GM23338 (cell line): ENCODE results near the gene TMEM51. TPM values are rescaled to one million over a fixed set of nuclear protein-coding genes. Genes with fewer than 3 reads are reported as not detected.
A peak's percentile ranks its signal among the peaks of the same experiment; 100 is the strongest.

ENCODE experiments used
- ATAC-seq: fragments of 200-7000 bp; cut with Tn5 transposase; 3 replicates; pipeline ENCODE4 v1.9.1; 2020
- DNase-seq: peaks from one replicate; pipeline ENCODE4 v3.0.0-alpha.2; 2015; ENCODE audit warnings: low spot score
- H2AFZ ChIP-seq: fragments of 200-600 bp; sonication (generic); 2 replicates; pipeline ENCODE4 v1.8.0; 2016; ENCODE audit warnings: antibody characterized with exemption, mild to moderate bottlenecking, moderate library complexity
- H3F3A ChIP-seq: fragments of 200-600 bp; sonication (generic); replicated peaks from 2 replicates; pipeline ENCODE4 v1.8.0; 2017; ENCODE audit warnings: antibody characterized with exemption, mixed run types, low read depth
- H3K27ac ChIP-seq: fragments of 200-600 bp; sonication (generic); 2 replicates; pipeline ENCODE4 v1.6.1; 2016; ENCODE audit warnings: low read depth
- H3K27me3 ChIP-seq: fragments of 200-600 bp; sonication (generic); 2 replicates; pipeline ENCODE4 v1.8.0; 2016; ENCODE audit warnings: mild to moderate bottlenecking, mixed run types, moderate library complexity; ENCODE audit not compliant: insufficient read depth
- H3K36me3 ChIP-seq: fragments of 200-600 bp; sonication (generic); 2 replicates; pipeline ENCODE4 v1.8.0; 2016; ENCODE audit warnings: mild to moderate bottlenecking; ENCODE audit not compliant: insufficient read depth
- H3K4me1 ChIP-seq: fragments of 200-600 bp; sonication (generic); 2 replicates; pipeline ENCODE4 v1.8.0; 2016; ENCODE audit warnings: mild to moderate bottlenecking, moderate library complexity; ENCODE audit not compliant: insufficient read depth
- H3K4me2 ChIP-seq: fragments of 200-600 bp; sonication (generic); 2 replicates; pipeline ENCODE4 v1.7.1; 2017; ENCODE audit warnings: mixed run types
- H3K4me3 ChIP-seq: fragments of 200-600 bp; sonication (generic); 2 replicates; pipeline ENCODE4 v1.6.1; 2016; ENCODE audit warnings: mixed run types
- H3K79me2 ChIP-seq: fragments of 200-600 bp; sonication (generic); replicated peaks from 2 replicates; pipeline ENCODE4 v1.8.0; 2017; ENCODE audit warnings: mild to moderate bottlenecking; ENCODE audit not compliant: insufficient read depth
- H3K9me2 ChIP-seq: fragments of 200-600 bp; sonication (generic); 2 replicates; pipeline ENCODE4 v1.8.0; 2017; ENCODE audit not compliant: insufficient read depth
- H4K20me1 ChIP-seq: fragments of 200-600 bp; sonication (generic); replicated peaks from 2 replicates; pipeline ENCODE4 v1.8.0; 2017; ENCODE audit warnings: mild to moderate bottlenecking; ENCODE audit not compliant: insufficient read depth
- H3K27ac Mint-ChIP-seq: 2 replicates; pipeline ENCODE4 v1.8.0; 2020; ENCODE audit warnings: inconsistent platforms, mild to moderate bottlenecking, moderate library complexity, mixed read lengths
- H3K27me3 Mint-ChIP-seq: 3 replicates; pipeline ENCODE4 v1.8.0; 2022; ENCODE audit warnings: low read depth, mild to moderate bottlenecking, moderate library complexity, mixed read lengths, inconsistent platforms; ENCODE audit not compliant: insufficient read depth, poor library complexity
- H3K36me3 Mint-ChIP-seq: 3 replicates; pipeline ENCODE4 v1.8.0; 2021; ENCODE audit warnings: low read depth, mild to moderate bottlenecking, inconsistent platforms, moderate library complexity, mixed read lengths
- H3K4me1 Mint-ChIP-seq: 3 replicates; pipeline ENCODE4 v1.8.0; 2020; ENCODE audit warnings: mild to moderate bottlenecking, inconsistent platforms, mixed read lengths
- H3K4me3 Mint-ChIP-seq: 3 replicates; pipeline ENCODE4 v1.8.0; 2021; ENCODE audit warnings: moderate library complexity, mild to moderate bottlenecking, inconsistent platforms, mixed read lengths
- H3K9me3 Mint-ChIP-seq: 3 replicates; pipeline ENCODE4 v1.8.0; 2020; ENCODE audit warnings: moderate library complexity, mild to moderate bottlenecking, inconsistent platforms, mixed read lengths
- CREB1 ChIP-seq: fragments of 250-450 bp; sonication (Bioruptor Pico); IDR thresholded peaks from 2 replicates; pipeline ENCODE4 v1.5.0; 2020; ENCODE audit warnings: low read depth, mild to moderate bottlenecking, moderate library complexity
- CTCF ChIP-seq, 2 experiments: fragments of 200-600 bp in 1 of 2; sonication (generic) in 1 of 2; conservative IDR thresholded peaks; 2 replicates each; pipeline versions ENCODE4 v1.5.1 to v1.6.1; 2016 to 2017; ENCODE audit warnings: antibody characterized with exemption in 2 of 2, low read depth in 2 of 2, mild to moderate bottlenecking in 2 of 2, moderate library complexity in 1 of 2
- ETS1 ChIP-seq: IDR thresholded peaks from 2 replicates; pipeline ENCODE4 v1.6.1; 2016; ENCODE audit warnings: antibody characterized with exemption
- EZH2 ChIP-seq: fragments of 200-600 bp; sonication (generic); IDR thresholded peaks from one replicate; pipeline ENCODE4 v1.8.0; 2017; ENCODE audit warnings: antibody characterized with exemption, mild to moderate bottlenecking, low read depth; ENCODE audit not compliant: unreplicated experiment
- EZH2phosphoT487 ChIP-seq: fragments of 200-600 bp; sonication (generic); IDR thresholded peaks from one replicate; pipeline ENCODE4 v1.8.1; 2018; ENCODE audit warnings: antibody characterized with exemption; ENCODE audit not compliant: unreplicated experiment
- JUNB ChIP-seq: IDR thresholded peaks from one replicate; pipeline ENCODE4 v1.6.1; 2016; ENCODE audit warnings: antibody characterized with exemption; ENCODE audit not compliant: unreplicated experiment
- NANOG ChIP-seq: IDR thresholded peaks from 2 replicates; pipeline ENCODE4 v1.6.1; 2016; ENCODE audit warnings: antibody characterized with exemption, borderline replicate concordance
- POLR2AphosphoS5 ChIP-seq: IDR thresholded peaks from 2 replicates; pipeline ENCODE4 v1.6.1; 2016; ENCODE audit warnings: antibody characterized with exemption, low read depth
- STAT1 ChIP-seq: IDR thresholded peaks from one replicate; pipeline ENCODE4 v1.6.1; 2016; ENCODE audit warnings: antibody characterized with exemption; ENCODE audit not compliant: unreplicated experiment
- ZNF114 ChIP-seq: fragments of 250-450 bp; sonication (Bioruptor Pico); IDR thresholded peaks from 2 replicates; pipeline ENCODE4 v1.5.0; 2020; ENCODE audit warnings: mild to moderate bottlenecking, moderate library complexity
- ZNF331 ChIP-seq: fragments of 250-450 bp; sonication (Bioruptor Pico); IDR thresholded peaks from 2 replicates; pipeline ENCODE4 v1.5.0; 2020; ENCODE audit warnings: low read depth, mild to moderate bottlenecking, moderate library complexity
- ZNF462 ChIP-seq: fragments of 250-450 bp; sonication (Bioruptor Pico); IDR thresholded peaks from 2 replicates; pipeline ENCODE4 v1.5.0; 2020; ENCODE audit warnings: mild to moderate bottlenecking, moderate library complexity
- polyA plus RNA-seq: library from polyadenylated mRNA; unstranded; fragments of >200 nt; fragmentation: Nextera tagmentation; extraction: Ambion mirVana; gene quantifications from 2 replicates; pipeline ENCODE4 v1.2.1, GENCODE V29; 2016
- total RNA-seq: library from RNA; depleted of rRNA; stranded (reverse); fragments of >200 nt; shearing (Covaris generic); gene quantifications from 2 replicates; pipeline ENCODE4 v1.2.3, GENCODE V29; 2014
- TF ChIP-seq, protein P1 (sequence below): IDR thresholded peaks from one replicate; pipeline ENCODE4 v1.6.1; 2018; ENCODE audit warnings: antibody characterized with exemption; ENCODE audit not compliant: unreplicated experiment

The TMEM51 gene
- total and polyA plus RNA-seq, 2 experiments from 2014 or later: 4.0 to 5.2 TPM

DNA sequence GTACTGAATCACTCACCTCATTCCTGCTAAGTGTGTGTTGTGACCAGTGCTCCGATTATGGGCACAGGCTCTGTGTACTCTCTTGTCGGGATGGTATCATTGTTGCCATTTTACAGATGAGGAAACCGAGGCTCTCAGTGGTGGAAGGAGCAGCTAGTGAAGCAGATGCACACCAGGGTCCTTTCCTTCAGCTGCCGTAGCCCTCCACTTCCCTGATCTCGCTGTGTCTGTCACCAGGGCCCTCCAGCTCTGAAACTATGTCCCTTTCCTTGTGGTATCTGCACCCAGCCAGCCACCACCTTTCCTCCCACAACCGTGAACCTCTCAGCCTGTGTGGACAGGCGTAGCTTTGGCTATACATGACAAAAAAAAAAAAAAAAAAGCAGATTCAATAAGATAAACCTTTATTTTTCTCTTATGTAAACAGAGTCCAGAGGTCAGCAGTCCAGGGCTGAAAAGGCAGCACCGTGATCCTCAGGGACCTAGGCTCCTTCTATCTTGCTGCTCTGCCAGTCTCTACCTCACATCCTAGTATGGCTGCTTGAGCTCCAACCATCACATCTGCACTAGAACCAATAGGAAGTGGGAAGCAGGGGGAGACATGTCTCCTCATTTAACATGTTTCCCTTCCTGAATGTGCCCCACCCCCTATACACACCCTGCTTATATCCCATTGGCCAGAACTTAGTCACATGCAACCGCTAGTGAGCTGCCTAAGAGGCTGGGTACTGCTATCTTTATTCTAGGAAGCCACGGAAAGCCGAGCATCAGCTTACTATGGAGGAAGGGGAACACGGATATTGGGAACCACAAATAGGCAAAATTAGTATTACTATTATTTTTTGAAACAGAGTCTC, 44.3 kb downstream of the TMEM51 start:
- H3K27me3 Mint-ChIP-seq: peaks cover 5% of the 10 kb centered on the region
- H3K79me2 ChIP-seq: no peaks in the 10 kb centered on the region; the same call in 1 of the 2 replicates
- H3K9me3 Mint-ChIP-seq: no peaks in the 10 kb centered on the region
- H3K4me3 ChIP-seq: no peak overlapping the region
- H3K9me2 ChIP-seq: no peaks in the 10 kb centered on the region
- H4K20me1 ChIP-seq: no peaks in the 10 kb centered on the region
- TF ChIP-seq STAT1 (no peak), EZH2phosphoT487 (no peak), ZNF462 (CRISPR knock-in tag) (no peak), POLR2AphosphoS5 (no peak), CTCF (conservative IDR thresholded peaks at IDR 0.05; ENCODE audit: low read depth in 2 of 2) (no peak), NANOG (no peak), CREB1 (CRISPR knock-in tag) (no peak), ZNF331 (CRISPR knock-in tag) (no peak), EZH2 (no peak), ETS1 (no peak), JUNB (no peak), ZNF114 (no peak)
- TF ChIP-seq, protein P1, sequence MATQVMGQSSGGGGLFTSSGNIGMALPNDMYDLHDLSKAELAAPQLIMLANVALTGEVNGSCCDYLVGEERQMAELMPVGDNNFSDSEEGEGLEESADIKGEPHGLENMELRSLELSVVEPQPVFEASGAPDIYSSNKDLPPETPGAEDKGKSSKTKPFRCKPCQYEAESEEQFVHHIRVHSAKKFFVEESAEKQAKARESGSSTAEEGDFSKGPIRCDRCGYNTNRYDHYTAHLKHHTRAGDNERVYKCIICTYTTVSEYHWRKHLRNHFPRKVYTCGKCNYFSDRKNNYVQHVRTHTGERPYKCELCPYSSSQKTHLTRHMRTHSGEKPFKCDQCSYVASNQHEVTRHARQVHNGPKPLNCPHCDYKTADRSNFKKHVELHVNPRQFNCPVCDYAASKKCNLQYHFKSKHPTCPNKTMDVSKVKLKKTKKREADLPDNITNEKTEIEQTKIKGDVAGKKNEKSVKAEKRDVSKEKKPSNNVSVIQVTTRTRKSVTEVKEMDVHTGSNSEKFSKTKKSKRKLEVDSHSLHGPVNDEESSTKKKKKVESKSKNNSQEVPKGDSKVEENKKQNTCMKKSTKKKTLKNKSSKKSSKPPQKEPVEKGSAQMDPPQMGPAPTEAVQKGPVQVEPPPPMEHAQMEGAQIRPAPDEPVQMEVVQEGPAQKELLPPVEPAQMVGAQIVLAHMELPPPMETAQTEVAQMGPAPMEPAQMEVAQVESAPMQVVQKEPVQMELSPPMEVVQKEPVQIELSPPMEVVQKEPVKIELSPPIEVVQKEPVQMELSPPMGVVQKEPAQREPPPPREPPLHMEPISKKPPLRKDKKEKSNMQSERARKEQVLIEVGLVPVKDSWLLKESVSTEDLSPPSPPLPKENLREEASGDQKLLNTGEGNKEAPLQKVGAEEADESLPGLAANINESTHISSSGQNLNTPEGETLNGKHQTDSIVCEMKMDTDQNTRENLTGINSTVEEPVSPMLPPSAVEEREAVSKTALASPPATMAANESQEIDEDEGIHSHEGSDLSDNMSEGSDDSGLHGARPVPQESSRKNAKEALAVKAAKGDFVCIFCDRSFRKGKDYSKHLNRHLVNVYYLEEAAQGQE: no peak
- H3K4me2 ChIP-seq: no peak overlapping the region
- no peak overlapping the region for H2AFZ ChIP-seq
- DNase-seq (no peak), ATAC-seq (no peak)
- H3K36me3 Mint-ChIP-seq: no peaks in the 10 kb centered on the region
- H3K4me3 Mint-ChIP-seq: no peak overlapping the region
- peaks cover 13% of the 10 kb centered on the region; the same call in 1 of the 2 replicates for H3K4me1 ChIP-seq
- no peak overlapping the region for H3K27ac ChIP-seq
- H3K27ac Mint-ChIP-seq: peak overlapping the region; percentile 51
- no peaks in the 10 kb centered on the region for H3K27me3 ChIP-seq
- H3K4me1 Mint-ChIP-seq: peaks cover 51% of the 10 kb centered on the region
- H3K36me3 ChIP-seq: no peaks in the 10 kb centered on the region
- no peaks in the 10 kb centered on the region for H3F3A ChIP-seq
